GM18909 (cell line): ENCODE measurements around the gene KRT86.
"Not testable (repeated sequence)": the region's sequence is repeated elsewhere in the genome, so short reads cannot be mapped to it uniquely, and the experiment has no call there.

Experiments
- ATAC-seq: cut with Tn5 transposase; IDR thresholded peaks from one replicate; pipeline ENCODE4 v1.9.1; 2021; ENCODE audit warnings: mild to moderate bottlenecking; ENCODE audit not compliant: unreplicated experiment, poor library complexity

KRT86 gene

GRCh38 chr12:52250048-52250990 is 24.1 kb upstream of the KRT86 start:
- ATAC-seq: no peak

- no peak for ATAC-seq
Measured at GRCh38 chr12:52251367-52252051, 22.9 kb upstream of the KRT86 start.

- not testable (repeated sequence) for ATAC-seq
Measured at GRCh38 chr12:52252175-52252615, 22.2 kb upstream of the KRT86 start.

- ATAC-seq: no peak
Measured at GRCh38 chr12:52252728-52253343, 21.6 kb upstream of the KRT86 start.

GRCh38 chr12:52253391-52254179 is 20.9 kb upstream of the KRT86 start:
- no peak for ATAC-seq

- no peak for ATAC-seq
Measured at GRCh38 chr12:52254180-52254964, 20.1 kb upstream of the KRT86 start.

- no peak for ATAC-seq
Measured at GRCh38 chr12:52254965-52255751, 19.3 kb upstream of the KRT86 start.

GRCh38 chr12:52255926-52256583 is 18.4 kb upstream of the KRT86 start:
- no peak for ATAC-seq

GRCh38 chr12:52256584-52256935 is 17.9 kb upstream of the KRT86 start:
- ATAC-seq: no peak

GRCh38 chr12:52257074-52257551 is 17.3 kb upstream of the KRT86 start:
- ATAC-seq: no peak

GRCh38 chr12:52257922-52258321 is 16.5 kb upstream of the KRT86 start:
- not testable (repeated sequence) for ATAC-seq

- no peak for ATAC-seq
Measured at GRCh38 chr12:52258335-52258901, 16.0 kb upstream of the KRT86 start.

- ATAC-seq: no peak
Measured at GRCh38 chr12:52259657-52260243, 14.7 kb upstream of the KRT86 start.

- no peak for ATAC-seq
Measured at GRCh38 chr12:52260361-52261207, 13.9 kb upstream of the KRT86 start.

- ATAC-seq: no peak
Measured at GRCh38 chr12:52261208-52261484, 13.3 kb upstream of the KRT86 start.

GRCh38 chr12:52262286-52262685 is 12.2 kb upstream of the KRT86 start:
- ATAC-seq: no peak
